HepG2 (cell line): ENCODE measurements around the gene ELL3. TPM values are rescaled to one million over a fixed set of nuclear protein-coding genes. Genes with fewer than 3 reads are reported as not detected.

Experiments used
- ATAC-seq: fragments of 200-7000 bp; cut with Tn5 transposase; 3 replicates; pipeline ENCODE4 v1.9.1; 2020; ENCODE audit warnings: mild to moderate bottlenecking, moderate library complexity
- BruUV-seq: library from RNA; stranded (reverse); fragments of 400-500 nt; replicated peaks from 2 replicates; lab custom pipeline; 2021; lab: Mats Ljungman, UMichigan
- CTCF ChIA-PET: fragments of 300-600 bp; formaldehyde crosslinking; extraction: SDS; loops from one replicate; lab custom pipeline; 2021; ENCODE audit warnings: low total read pairs, inconsistent platforms, low intra/inter-chr PET ratio; lab: Yijun Ruan, JAX
- POLR2A ChIA-PET: fragments of 350-600 bp; sonication (Branson Sonifier 250); formaldehyde crosslinking; loops from one replicate; lab custom pipeline; 2020; ENCODE audit warnings: antibody characterized with exemption, inconsistent platforms; lab: Yijun Ruan, JAX
- DNase-seq: peaks from one replicate; pipeline ENCODE4 v3.0.0-alpha.2; 2015; ENCODE audit warnings: low spot score
- FAIRE-seq: peaks from 3 replicates; lab custom pipeline; 2011; peaks lifted over from hg19 to GRCh38; lab: Jason Lieb, UNC
- H2AFZ ChIP-seq: one replicate; pipeline ENCODE4 v1.6.1; 2011; ENCODE audit warnings: low read length, inconsistent platforms
- H3K27ac ChIP-seq: fragments of 300-600 bp; 3 replicates; pipeline ENCODE4 v1.8.0; 2011; ENCODE audit warnings: mixed run types, mild to moderate bottlenecking, mixed read lengths, low read length, inconsistent platforms; ENCODE audit not compliant: insufficient read depth; ENCODE audit errors: extremely low read length
- H3K27me3 ChIP-seq, 2 experiments: fragments of 200-600 bp in 1 of 2; 2 replicates in 1 of 2; 3 replicates in 1 of 2; pipeline versions ENCODE4 v1.6.0 to v1.8.0; 2011; ENCODE audit warnings: low read length in 2 of 2, mild to moderate bottlenecking in 2 of 2, moderate library complexity in 2 of 2, inconsistent platforms in 1 of 2; ENCODE audit not compliant: insufficient read depth in 2 of 2, control insufficient read depth in 1 of 2
- H3K36me3 ChIP-seq, 2 experiments: fragments of 200-600 bp in 1 of 2; replicated peaks in 1 of 2; 2 replicates in 1 of 2; 3 replicates in 1 of 2; pipeline versions ENCODE4 v1.5.1 to v1.8.0; 2011; ENCODE audit warnings: low read length in 2 of 2, inconsistent platforms in 1 of 2; ENCODE audit not compliant: insufficient read depth in 2 of 2, control insufficient read depth in 1 of 2
- H3K4me1 ChIP-seq: 2 replicates; pipeline ENCODE4 v1.5.1; 2012; ENCODE audit warnings: low read length, inconsistent platforms; ENCODE audit not compliant: insufficient read depth
- H3K4me2 ChIP-seq: 2 replicates; pipeline ENCODE4 v1.6.0; 2011; ENCODE audit warnings: low read depth, low read length, inconsistent platforms
- H3K4me3 ChIP-seq, 3 experiments: fragments of 200-600 bp in 1 of 3; sonication (generic), shearing (Covaris generic) in 1 of 3; replicated peaks in 1 of 3; 2 replicates each; pipeline ENCODE4 v1.5.1; 2011 to 2016; ENCODE audit warnings: low read length in 3 of 3, inconsistent platforms in 2 of 3, low read depth in 2 of 3, mild to moderate bottlenecking in 2 of 3, control low read depth in 1 of 3, mixed read lengths in 1 of 3; ENCODE audit not compliant: insufficient read depth in 1 of 3
- H3K79me2 ChIP-seq: one replicate; pipeline ENCODE4 v1.6.1; 2011; ENCODE audit warnings: low read length, inconsistent platforms; ENCODE audit not compliant: insufficient read depth
- H3K9ac ChIP-seq: 2 replicates; pipeline ENCODE4 v1.6.0; 2011; ENCODE audit warnings: mild to moderate bottlenecking, low read depth, low read length, inconsistent platforms; ENCODE audit not compliant: insufficient read depth
- H3K9me3 ChIP-seq: 2 replicates; pipeline ENCODE4 v1.5.1; 2012; ENCODE audit warnings: mild to moderate bottlenecking, low read length
- H4K20me1 ChIP-seq: 2 replicates; pipeline ENCODE4 v1.6.0; 2011; ENCODE audit warnings: inconsistent platforms, mild to moderate bottlenecking, low read length, moderate library complexity; ENCODE audit not compliant: insufficient read depth
- ARNT ChIP-seq: fragments of 450-650 bp; IDR thresholded peaks from 2 replicates; pipeline ENCODE4 v1.6.1; 2017
- FOXM1 ChIP-seq: sonication (generic); formaldehyde crosslinking; IDR thresholded peaks from 2 replicates; pipeline ENCODE4 v1.5.0; 2020; ENCODE audit warnings: missing genetic modification reagents
- HCFC1 ChIP-seq: fragments of 150-350 bp; IDR thresholded peaks from 2 replicates; pipeline ENCODE4 v1.6.1; 2014; ENCODE audit warnings: low read depth, low read length
- HNRNPLL ChIP-seq: fragments of 200-400 bp; formaldehyde crosslinking; IDR thresholded peaks from 2 replicates; pipeline ENCODE4 v1.6.1; 2017; ENCODE audit warnings: mild to moderate bottlenecking, low read depth, low read length; ENCODE audit not compliant: poor library complexity, severe bottlenecking
- IRF1 ChIP-seq: sonication (generic); formaldehyde crosslinking; IDR thresholded peaks from 2 replicates; pipeline ENCODE4 v1.4.0; 2020; ENCODE audit warnings: low read depth, mild to moderate bottlenecking, missing genetic modification reagents
- MTA1 ChIP-seq: sonication (generic); formaldehyde crosslinking; IDR thresholded peaks from 2 replicates; pipeline ENCODE4 v1.4.0; 2020; ENCODE audit warnings: missing genetic modification reagents, mild to moderate bottlenecking, borderline replicate concordance
- MYNN ChIP-seq: sonication (generic); formaldehyde crosslinking; IDR thresholded peaks from 2 replicates; pipeline ENCODE4 v1.4.0; 2020; ENCODE audit warnings: mild to moderate bottlenecking, low read depth, missing genetic modification reagents
- SSRP1 ChIP-seq: IDR thresholded peaks from 2 replicates; pipeline ENCODE4 v1.6.1; 2016; ENCODE audit warnings: control low read depth
- STAT5B ChIP-seq: sonication (generic); formaldehyde crosslinking; IDR thresholded peaks from 2 replicates; pipeline ENCODE4 v1.4.0; 2020; ENCODE audit warnings: missing genetic modification reagents
- ZFYVE20 ChIP-seq: sonication (generic); formaldehyde crosslinking; IDR thresholded peaks from 2 replicates; pipeline ENCODE4 v1.8.0; 2023; ENCODE audit warnings: low read depth, mild to moderate bottlenecking, moderate library complexity, missing genetic modification reagents, borderline replicate concordance
- ZNF567 ChIP-seq: sonication (generic); formaldehyde crosslinking; IDR thresholded peaks from 2 replicates; pipeline ENCODE4 v1.8.1; 2023; ENCODE audit warnings: mild to moderate bottlenecking, missing genetic modification reagents, borderline replicate concordance
- ZNF746 ChIP-seq: sonication (generic); formaldehyde crosslinking; IDR thresholded peaks from 2 replicates; pipeline ENCODE4 v1.8.0; 2022; ENCODE audit warnings: mild to moderate bottlenecking, missing genetic modification reagents
- ZSCAN20 ChIP-seq: sonication (generic); formaldehyde crosslinking; IDR thresholded peaks from 2 replicates; pipeline ENCODE4 v1.4.0; 2020; ENCODE audit warnings: missing genetic modification reagents, mild to moderate bottlenecking, borderline replicate concordance
- WGBS: methylation state at CpG from one replicate; pipeline ENCODE4 v1.1.6; 2017; ENCODE audit warnings: low lambda C conversion rate; 5-methylcytosine and 5-hydroxymethylcytosine counted together
- in situ Hi-C: cut with HindIII; loops from 2 replicates; pipeline ENCODE4 v1.10.0; 2017; ENCODE audit warnings: low pct_unique_long_range_greater_than_20kb; ENCODE audit not compliant: extremely low pct_ligation_motif_present
- intact Hi-C: fragments of 100-400 bp; cut with micrococcal nuclease; formaldehyde crosslinking; loops from one replicate; pipeline ENCODE4 v1.10.0; 2022; ENCODE audit not compliant: unreplicated experiment
- polyA plus RNA-seq, 8 experiments: library from polyadenylated mRNA; depleted of rRNA in 3 of 8; stranded (reverse) in 7 of 8; unstranded in 1 of 8; fragments of >200 nt; fragmentation: Illumina TruSeq in 4 of 8; extraction: Trizol in 4 of 8; gene quantifications; 2 replicates each; pipeline versions ENCODE4 v1.2.1 to v1.2.3, GENCODE V29; 2011 to 2016; ENCODE audit warnings: low read depth in 4 of 8, missing spikeins in 1 of 8, mixed read lengths in 1 of 8; ENCODE audit not compliant: insufficient read depth in 1 of 8
- total RNA-seq, 5 experiments: library from RNA; depleted of rRNA; stranded (reverse); fragments of >200 nt; fragmentation: Illumina TruSeq; extraction: Trizol; gene quantifications; 2 replicates each; pipeline ENCODE4 v1.2.3, GENCODE V29; 2016; ENCODE audit warnings: low read depth in 1 of 5
- TF ChIP-seq, protein P1 (sequence below): sonication (generic); formaldehyde crosslinking; IDR thresholded peaks from 2 replicates; pipeline ENCODE4; 2020; ENCODE audit warnings: missing genetic modification reagents, mild to moderate bottlenecking, borderline replicate concordance
- TF ChIP-seq, protein P2 (sequence below): sonication (generic); formaldehyde crosslinking; IDR thresholded peaks from 2 replicates; pipeline ENCODE4 v1.4.0; 2020; ENCODE audit warnings: low read depth, mild to moderate bottlenecking, missing genetic modification reagents
- TF ChIP-seq, protein P3 (sequence below): sonication (generic); formaldehyde crosslinking; IDR thresholded peaks from 2 replicates; pipeline ENCODE4 v1.8.0; 2022; ENCODE audit warnings: mild to moderate bottlenecking, missing genetic modification reagents, moderate library complexity

The ELL3 gene
- total and polyA plus RNA-seq, 2 of the 13 experiments (the other 11 are each of a cell fraction or from before 2014, with no cell fraction given) = 6.1 to 8.8 TPM

DNA sequence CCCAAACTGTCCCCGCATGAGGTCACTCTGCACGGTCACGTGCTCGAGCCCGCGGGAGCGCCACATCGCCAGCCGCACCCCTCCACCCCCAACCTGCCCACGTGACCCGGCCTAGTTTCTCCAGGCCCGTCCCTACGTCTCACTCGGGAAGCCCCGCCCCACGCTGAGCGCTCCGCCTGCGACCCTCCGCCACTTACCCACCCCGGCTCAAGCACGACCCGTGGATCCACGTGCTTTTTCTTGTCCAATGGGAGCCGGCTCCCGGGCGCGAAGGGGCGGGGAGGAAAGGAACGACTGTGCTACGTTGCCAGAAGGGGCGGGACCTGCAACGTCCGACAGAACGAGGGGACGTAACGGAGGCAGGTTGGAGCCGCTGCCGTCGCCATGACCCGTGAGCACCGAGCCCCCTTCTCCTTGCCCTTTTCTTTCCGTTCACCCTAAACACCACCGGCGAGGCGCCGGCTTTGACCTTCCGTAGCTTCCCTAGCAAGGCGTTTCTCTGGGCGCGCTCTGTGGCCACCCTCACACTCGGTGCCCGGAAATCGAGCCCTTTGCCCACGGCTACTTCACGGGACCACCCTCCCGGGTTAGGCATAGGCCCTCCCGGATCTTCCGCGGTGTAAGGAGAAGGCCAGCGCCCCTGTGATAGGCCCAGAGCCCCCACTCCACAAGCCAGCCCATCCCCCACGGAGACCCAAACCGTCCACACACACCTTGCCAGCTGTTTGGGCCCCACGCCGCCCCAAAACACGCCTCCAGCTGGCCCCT is 15.4 kb upstream of the ELL3 start, which contains the start of gene SERF2 (continued):
- TF ChIP-seq IRF1 (CRISPR knock-in tag) (no peak), ZNF567 (CRISPR knock-in tag) (peak; percentile 67; the same call in 1 of the 2 replicates)

GRCh38 chr15:43789409-43789808 is 12.6 kb upstream of the ELL3 start:
- no peak for ATAC-seq
- CTCF ChIA-PET = no interaction called here
- TF ChIP-seq SSRP1 (CRISPR knock-in tag) = no peak
- no peak for TF ChIP-seq ZFYVE20 (CRISPR knock-in tag)
- TF ChIP-seq, protein P1, sequence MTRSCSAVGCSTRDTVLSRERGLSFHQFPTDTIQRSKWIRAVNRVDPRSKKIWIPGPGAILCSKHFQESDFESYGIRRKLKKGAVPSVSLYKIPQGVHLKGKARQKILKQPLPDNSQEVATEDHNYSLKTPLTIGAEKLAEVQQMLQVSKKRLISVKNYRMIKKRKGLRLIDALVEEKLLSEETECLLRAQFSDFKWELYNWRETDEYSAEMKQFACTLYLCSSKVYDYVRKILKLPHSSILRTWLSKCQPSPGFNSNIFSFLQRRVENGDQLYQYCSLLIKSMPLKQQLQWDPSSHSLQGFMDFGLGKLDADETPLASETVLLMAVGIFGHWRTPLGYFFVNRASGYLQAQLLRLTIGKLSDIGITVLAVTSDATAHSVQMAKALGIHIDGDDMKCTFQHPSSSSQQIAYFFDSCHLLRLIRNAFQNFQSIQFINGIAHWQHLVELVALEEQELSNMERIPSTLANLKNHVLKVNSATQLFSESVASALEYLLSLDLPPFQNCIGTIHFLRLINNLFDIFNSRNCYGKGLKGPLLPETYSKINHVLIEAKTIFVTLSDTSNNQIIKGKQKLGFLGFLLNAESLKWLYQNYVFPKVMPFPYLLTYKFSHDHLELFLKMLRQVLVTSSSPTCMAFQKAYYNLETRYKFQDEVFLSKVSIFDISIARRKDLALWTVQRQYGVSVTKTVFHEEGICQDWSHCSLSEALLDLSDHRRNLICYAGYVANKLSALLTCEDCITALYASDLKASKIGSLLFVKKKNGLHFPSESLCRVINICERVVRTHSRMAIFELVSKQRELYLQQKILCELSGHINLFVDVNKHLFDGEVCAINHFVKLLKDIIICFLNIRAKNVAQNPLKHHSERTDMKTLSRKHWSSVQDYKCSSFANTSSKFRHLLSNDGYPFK (CRISPR knock-in tag) = no peak
- TF ChIP-seq MTA1 (CRISPR knock-in tag) = no peak
- no peak for TF ChIP-seq HCFC1
- TF ChIP-seq MYNN (CRISPR knock-in tag) = no peak
- TF ChIP-seq, protein P2, sequence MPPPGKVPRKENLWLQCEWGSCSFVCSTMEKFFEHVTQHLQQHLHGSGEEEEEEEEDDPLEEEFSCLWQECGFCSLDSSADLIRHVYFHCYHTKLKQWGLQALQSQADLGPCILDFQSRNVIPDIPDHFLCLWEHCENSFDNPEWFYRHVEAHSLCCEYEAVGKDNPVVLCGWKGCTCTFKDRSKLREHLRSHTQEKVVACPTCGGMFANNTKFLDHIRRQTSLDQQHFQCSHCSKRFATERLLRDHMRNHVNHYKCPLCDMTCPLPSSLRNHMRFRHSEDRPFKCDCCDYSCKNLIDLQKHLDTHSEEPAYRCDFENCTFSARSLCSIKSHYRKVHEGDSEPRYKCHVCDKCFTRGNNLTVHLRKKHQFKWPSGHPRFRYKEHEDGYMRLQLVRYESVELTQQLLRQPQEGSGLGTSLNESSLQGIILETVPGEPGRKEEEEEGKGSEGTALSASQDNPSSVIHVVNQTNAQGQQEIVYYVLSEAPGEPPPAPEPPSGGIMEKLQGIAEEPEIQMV (CRISPR knock-in tag) = no peak
- TF ChIP-seq HNRNPLL = no peak
- TF ChIP-seq ZSCAN20 = no peak
- no peak for TF ChIP-seq STAT5B (CRISPR knock-in tag)
- TF ChIP-seq ZNF746 (CRISPR knock-in tag) = no peak
- no peak for TF ChIP-seq FOXM1 (CRISPR knock-in tag)
- no peak for TF ChIP-seq ARNT
- TF ChIP-seq, protein P3, sequence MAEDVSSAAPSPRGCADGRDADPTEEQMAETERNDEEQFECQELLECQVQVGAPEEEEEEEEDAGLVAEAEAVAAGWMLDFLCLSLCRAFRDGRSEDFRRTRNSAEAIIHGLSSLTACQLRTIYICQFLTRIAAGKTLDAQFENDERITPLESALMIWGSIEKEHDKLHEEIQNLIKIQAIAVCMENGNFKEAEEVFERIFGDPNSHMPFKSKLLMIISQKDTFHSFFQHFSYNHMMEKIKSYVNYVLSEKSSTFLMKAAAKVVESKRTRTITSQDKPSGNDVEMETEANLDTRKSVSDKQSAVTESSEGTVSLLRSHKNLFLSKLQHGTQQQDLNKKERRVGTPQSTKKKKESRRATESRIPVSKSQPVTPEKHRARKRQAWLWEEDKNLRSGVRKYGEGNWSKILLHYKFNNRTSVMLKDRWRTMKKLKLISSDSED = no peak

More at GRCh38 chr15:43789409-43789808, 12.6 kb upstream of the ELL3 start:
- Histone ChIP-seq H3K36me3 (peaks cover 3 to 11% of the 10 kb centered on the region in 2 experiments), H3K27ac (no peak overlapping the region), H3K9me3 (no peaks in the 10 kb centered on the region), H3K4me1 (peaks cover 20% of the 10 kb centered on the region), H3K27me3 (no peaks in the 10 kb centered on the region; a peak in 1 of 5 replicates), H3K4me2 (no peak overlapping the region), H3K4me3 (no peak overlapping the region), H3K79me2 (peaks cover 23% of the 10 kb centered on the region), H2AFZ (no peak overlapping the region), H3K9ac (no peak overlapping the region), H4K20me1 (peaks cover 13% of the 10 kb centered on the region)
- FAIRE-seq = no peak
- DNase-seq = no peak
- POLR2A ChIA-PET = interaction anchor here (4.2 kb wide), 1 partner anchor 13 kb away, joined by 31 read pairs; the partner anchor contains the start of gene ELL3
- intact Hi-C loops (no loop called here), in situ Hi-C loops (no loop called here)
- 99% methylated on average over 3 of the region's 3 CpGs for WGBS
- BruUV-seq = no TSS peak
